H1 (cell line): ENCODE data around the gene PCDHA9. TPM values are rescaled to one million over a fixed set of nuclear protein-coding genes. Genes with fewer than 3 reads are reported as not detected.
"Not testable (repeated sequence)": the region's sequence is repeated elsewhere in the genome, so short reads cannot be mapped to it uniquely, and the experiment has no call there.

Source experiments
- CTCF ChIA-PET: fragments of 300-600 bp; sonication (Branson Sonifier 250); formaldehyde crosslinking; loops from one replicate; lab custom pipeline; 2021; ENCODE audit not compliant: partially characterized antibody; lab: Charles Lee
- POLR2A ChIA-PET: fragments of 300-600 bp; sonication (Branson Sonifier 250); formaldehyde crosslinking; loops from one replicate; lab custom pipeline; 2021; ENCODE audit warnings: inconsistent platforms; ENCODE audit not compliant: partially characterized antibody; lab: Charles Lee
- DNase-seq, 2 experiments: peaks; one replicate each; pipeline versions ENCODE4 v3.0.0 to v3.0.0-alpha.2; 2010 to 2022; ENCODE audit warnings: low spot score in 2 of 2, low read depth in 1 of 2, mixed read lengths in 1 of 2
- FAIRE-seq: peaks from 2 replicates; lab custom pipeline; 2011; peaks lifted over from hg19 to GRCh38; lab: Jason Lieb, UNC
- H2AFZ ChIP-seq: 2 replicates; pipeline ENCODE4 v1.8.1; 2012; ENCODE audit warnings: low read length, inconsistent platforms
- H2AK5ac ChIP-seq: 2 replicates; pipeline ENCODE4 v1.6.1; 2013; ENCODE audit warnings: low read depth, low read length
- H2BK120ac ChIP-seq: replicated peaks from 2 replicates; pipeline ENCODE3; 2013; ENCODE audit warnings: low read depth, low read length, inconsistent platforms
- H2BK12ac ChIP-seq: 2 replicates; pipeline ENCODE4 v1.6.1; 2013; ENCODE audit warnings: low read depth, low read length
- H2BK15ac ChIP-seq: 2 replicates; pipeline ENCODE4 v1.6.1; 2013; ENCODE audit warnings: low read length
- H2BK20ac ChIP-seq: 2 replicates; pipeline ENCODE4 v1.6.1; 2013; ENCODE audit warnings: low read length
- H2BK5ac ChIP-seq: 2 replicates; pipeline ENCODE4 v1.6.1; 2013; ENCODE audit warnings: low read depth, low read length
- H3K14ac ChIP-seq: 2 replicates; pipeline ENCODE4 v1.6.1; 2013; ENCODE audit warnings: inconsistent platforms; ENCODE audit not compliant: insufficient read length
- H3K18ac ChIP-seq: 2 replicates; pipeline ENCODE4 v1.6.1; 2013; ENCODE audit warnings: low read length; ENCODE audit errors: extremely low read depth
- H3K23ac ChIP-seq: 2 replicates; pipeline ENCODE4 v1.6.1; 2013; ENCODE audit warnings: inconsistent platforms; ENCODE audit not compliant: insufficient read length
- H3K23me2 ChIP-seq: 2 replicates; pipeline ENCODE4 v1.6.1; 2013; ENCODE audit warnings: low read depth, low read length
- H3K27ac ChIP-seq: 2 replicates; pipeline ENCODE4 v1.6.1; 2011; ENCODE audit warnings: low read depth, low read length, inconsistent platforms
- H3K27me3 ChIP-seq, 4 experiments: replicated peaks in 1 of 4; 1 replicate in 1 of 4; 2 replicates in 3 of 4; pipeline versions ENCODE4 v1.6.1 to v1.8.1; 2011 to 2013; ENCODE audit warnings: low read length in 3 of 4, mild to moderate bottlenecking in 3 of 4, inconsistent platforms in 2 of 4, mixed read lengths in 2 of 4, moderate library complexity in 1 of 4; ENCODE audit not compliant: control insufficient read depth in 3 of 4, insufficient read depth in 3 of 4; ENCODE audit errors: extremely low read depth in 1 of 4
- H3K36me3 ChIP-seq, 4 experiments: 2 replicates each; pipeline versions ENCODE4 v1.6.1 to v1.8.1; 2011 to 2013; ENCODE audit warnings: mild to moderate bottlenecking in 4 of 4, low read length in 3 of 4, moderate library complexity in 2 of 4, control low read depth in 1 of 4, inconsistent platforms in 1 of 4; ENCODE audit not compliant: insufficient read depth in 4 of 4, control insufficient read depth in 2 of 4
- H3K4ac ChIP-seq: replicated peaks from 2 replicates; pipeline ENCODE3; 2013; ENCODE audit warnings: low read length, low read depth, mixed read lengths, inconsistent platforms; ENCODE audit not compliant: insufficient read length
- H3K4me1 ChIP-seq, 4 experiments: replicated peaks in 1 of 4; 1 replicate in 1 of 4; 2 replicates in 3 of 4; pipeline versions ENCODE4 v1.6.1 to v1.8.1; 2011 to 2013; ENCODE audit warnings: low read length in 3 of 4, inconsistent platforms in 2 of 4, mixed read lengths in 1 of 4; ENCODE audit not compliant: insufficient read depth in 4 of 4, control insufficient read depth in 3 of 4
- H3K4me2 ChIP-seq, 2 experiments: 2 replicates each; pipeline versions ENCODE4 v1.6.1 to v1.8.1; 2011 to 2013; ENCODE audit warnings: low read depth in 2 of 2, low read length in 2 of 2, control low read depth in 1 of 2, inconsistent platforms in 1 of 2, mild to moderate bottlenecking in 1 of 2; ENCODE audit not compliant: insufficient read depth in 1 of 2
- H3K4me3 ChIP-seq, 4 experiments: fragments of 200-600, 300-600 bp in 1 of 4; sonication (generic), shearing (Covaris generic), sonication (Bioruptor Twin) in 1 of 4; 2 replicates each; pipeline versions ENCODE4 v1.5.1 to v1.8.1; 2011 to 2016; ENCODE audit warnings: low read length in 4 of 4, low read depth in 3 of 4, control low read depth in 2 of 4, inconsistent platforms in 2 of 4, mild to moderate bottlenecking in 2 of 4, mixed read lengths in 1 of 4, moderate library complexity in 1 of 4; ENCODE audit not compliant: insufficient read depth in 2 of 4; ENCODE audit errors: extremely low read depth in 1 of 4
- H3K56ac ChIP-seq: replicated peaks from 2 replicates; pipeline ENCODE3; 2013; ENCODE audit warnings: low read depth, mild to moderate bottlenecking, mixed read lengths, low read length, inconsistent platforms; ENCODE audit not compliant: insufficient read length
- H3K79me1 ChIP-seq: 2 replicates; pipeline ENCODE4 v1.6.1; 2013; ENCODE audit warnings: low read depth, low read length, control low read depth
- H3K79me2 ChIP-seq, 2 experiments: 2 replicates each; pipeline versions ENCODE4 v1.6.1 to v1.8.1; 2012 to 2013; ENCODE audit warnings: low read length in 2 of 2, mild to moderate bottlenecking in 2 of 2, inconsistent platforms in 1 of 2; ENCODE audit not compliant: insufficient read depth in 2 of 2, control insufficient read depth in 1 of 2
- H3K9ac ChIP-seq, 4 experiments: replicated peaks in 1 of 4; 1 replicate in 1 of 4; 2 replicates in 3 of 4; pipeline versions ENCODE4 v1.6.1 to v1.8.1; 2011 to 2013; ENCODE audit warnings: low read depth in 3 of 4, low read length in 3 of 4, control low read depth in 2 of 4, mild to moderate bottlenecking in 2 of 4, moderate library complexity in 2 of 4, inconsistent platforms in 1 of 4; ENCODE audit errors: extremely low read depth in 1 of 4
- H3K9me3 ChIP-seq, 2 experiments: 2 replicates each; pipeline versions ENCODE4 v1.6.1 to v1.8.1; 2012 to 2013; ENCODE audit warnings: mild to moderate bottlenecking in 2 of 2, moderate library complexity in 2 of 2, control low read depth in 1 of 2, inconsistent platforms in 1 of 2, low read depth in 1 of 2, low read length in 1 of 2, mixed read lengths in 1 of 2; ENCODE audit not compliant: insufficient read depth in 2 of 2
- H4K20me1 ChIP-seq, 2 experiments: replicated peaks in 1 of 2; 2 replicates each; pipeline versions ENCODE3 to v1.8.1; 2011 to 2013; ENCODE audit warnings: inconsistent platforms in 2 of 2, low read length in 2 of 2, mild to moderate bottlenecking in 1 of 2; ENCODE audit not compliant: insufficient read depth in 2 of 2, control insufficient read depth in 1 of 2
- H4K5ac ChIP-seq: 2 replicates; pipeline ENCODE4 v1.6.1; 2013; ENCODE audit warnings: low read length, low read depth, mixed read lengths, inconsistent platforms; ENCODE audit not compliant: insufficient read length
- H4K8ac ChIP-seq: 2 replicates; pipeline ENCODE4 v1.8.0; 2013; ENCODE audit warnings: mild to moderate bottlenecking, moderate library complexity, low read length, inconsistent platforms; ENCODE audit not compliant: insufficient read depth; ENCODE audit errors: extremely low read depth
- H4K91ac ChIP-seq: replicated peaks from 2 replicates; pipeline ENCODE3; 2013; ENCODE audit warnings: low read length, mixed read lengths, inconsistent platforms; ENCODE audit not compliant: insufficient read length
- WGBS, 2 experiments: shearing (Covaris generic) in 1 of 2; methylation state at CpG; one replicate each; pipeline versions ENCODE4 v1.1.6 to v1.1.7; 2013 to 2015; ENCODE audit warnings: low lambda C conversion rate in 2 of 2, mixed read lengths in 2 of 2, inconsistent platforms in 1 of 2, low coverage in 1 of 2, missing lambda C conversion rate in 1 of 2; ENCODE audit not compliant: insufficient replicate concordance in 2 of 2, insufficient coverage in 1 of 2, insufficient read length in 1 of 2; ENCODE audit errors: extremely low coverage in 1 of 2, missing lambda C conversion rate in 1 of 2; 5-methylcytosine and 5-hydroxymethylcytosine counted together
- polyA plus RNA-seq, 7 experiments: library from polyadenylated mRNA; depleted of rRNA in 3 of 7; stranded (reverse) in 5 of 7; unstranded in 2 of 7; fragments of >200 nt in 5 of 7; fragments of 200-250 nt in 2 of 7; gene quantifications; 1 replicate in 5 of 7; 2 replicates in 1 of 7; 4 replicates in 1 of 7; pipeline versions ENCODE4 v1.2.1 to v1.2.3, GENCODE V29; 2011 to 2013; ENCODE audit warnings: missing spikeins in 2 of 7, mixed read lengths in 2 of 7
- total RNA-seq: library from RNA; stranded (reverse); fragmentation: NEBNext Ultra II Directional; extraction: Animal tissue kit (Norgen Biotek cat#: 25700); gene quantifications from 2 replicates; pipeline ENCODE4 v1.2.1, GENCODE V29; 2021

The PCDHA9 gene
- total and polyA plus RNA-seq, 2 of the 8 experiments (the other 6 are each of a cell fraction or from before 2014, with no cell fraction given): 0.12 to 0.28 TPM

DNA sequence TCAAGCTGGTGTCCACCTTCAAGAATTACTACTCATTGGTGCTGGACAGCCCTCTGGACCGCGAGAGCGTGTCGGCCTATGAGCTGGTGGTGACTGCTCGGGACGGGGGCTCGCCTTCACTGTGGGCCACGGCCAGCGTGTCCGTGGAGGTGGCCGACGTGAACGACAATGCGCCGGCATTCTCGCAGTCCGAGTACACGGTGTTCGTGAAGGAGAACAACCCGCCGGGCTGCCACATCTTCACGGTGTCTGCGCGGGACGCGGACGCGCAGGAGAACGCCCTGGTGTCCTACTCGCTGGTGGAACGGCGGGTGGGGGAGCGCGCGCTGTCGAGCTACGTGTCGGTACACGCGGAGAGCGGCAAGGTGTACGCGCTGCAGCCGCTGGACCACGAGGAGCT is 45.8 kb upstream of the PCDHA9 start:
- H4K91ac ChIP-seq, H3K23me2 ChIP-seq, H4K5ac ChIP-seq, H3K27ac ChIP-seq, H3K79me1 ChIP-seq, H3K27me3 ChIP-seq, FAIRE-seq, H3K4me2 ChIP-seq, H4K20me1 ChIP-seq, H3K18ac ChIP-seq, H2BK15ac ChIP-seq, H2BK20ac ChIP-seq, H3K79me2 ChIP-seq, DNase-seq, H3K4ac ChIP-seq, H3K4me1 ChIP-seq, H3K23ac ChIP-seq, H2BK12ac ChIP-seq, H3K9ac ChIP-seq, H2AFZ ChIP-seq, H2BK5ac ChIP-seq, H2AK5ac ChIP-seq, POLR2A ChIA-PET, H2BK120ac ChIP-seq, H3K4me3 ChIP-seq, H3K56ac ChIP-seq, H3K14ac ChIP-seq, H4K8ac ChIP-seq: not testable (repeated sequence)
- H3K9me3 ChIP-seq: peaks cover 0 to 21% of the 10 kb centered on the region in 2 experiments; a peak in 2 of 4 replicates
- H3K36me3 ChIP-seq: peaks cover 0 to 16% (median 0%) of the 10 kb centered on the region in 4 experiments; a peak in 3 of 8 replicates
- CTCF ChIA-PET: interaction anchor here (0.8 to 1.6 kb wide), 4 partner anchors 10 to 73 kb away, joined by 3 to 4 read pairs (median 3); no protein-coding TSS in a partner anchor
- WGBS, 2 experiments: 98% methylated on average over 38 of the region's 45 CpGs; no CpG with 5 or more reads in 1 of the 2 experiments
